B cell (primary cell): ENCODE results near the gene NTNG1. TPM values are rescaled to one million over a fixed set of nuclear protein-coding genes. Genes with fewer than 3 reads are reported as not detected.

Experiments used
- ATAC-seq: fragments of 200-7000 bp; cut with Tn5 transposase; one replicate; pipeline ENCODE4 v1.10.0; 2021; ENCODE audit warnings: low read depth, mild to moderate bottlenecking, moderate number of reproducible peaks, moderate library complexity
- CTCF ChIA-PET: fragments of 350-600 bp; sonication (Branson Sonifier 250); formaldehyde crosslinking; loops from one replicate; lab custom pipeline; 2021; ENCODE audit warnings: antibody characterized with exemption, inconsistent platforms; lab: Charles Lee
- POLR2A ChIA-PET: fragments of 350-600 bp; sonication (Branson Sonifier 250); formaldehyde crosslinking; loops from one replicate; lab custom pipeline; 2021; ENCODE audit warnings: antibody characterized with exemption; lab: Charles Lee
- DNase-seq: peaks from one replicate; pipeline ENCODE4 v3.0.0; 2013
- H2AFZ ChIP-seq: 2 replicates; pipeline ENCODE4 v1.6.1; 2012; ENCODE audit warnings: mild to moderate bottlenecking, low read depth, low read length; ENCODE audit not compliant: insufficient read depth, poor library complexity, severe bottlenecking
- H3K27ac ChIP-seq, 2 donors: 1 replicate in 1 of 2; 2 replicates in 1 of 2; pipeline ENCODE4 v1.5.1; 2012 to 2013; ENCODE audit warnings: low read length in 2 of 2, mild to moderate bottlenecking in 2 of 2, moderate library complexity in 1 of 2
- H3K27me3 ChIP-seq, 4 experiments: fragments of 200-600 bp in 1 of 4; sonication (generic) in 1 of 4; replicated peaks in 1 of 4; 1 replicate in 2 of 4; 2 replicates in 2 of 4; pipeline versions ENCODE4 v1.6.1 to v1.7.0; 2013 to 2016; ENCODE audit warnings: low read length in 3 of 4, mild to moderate bottlenecking in 2 of 4, mixed read lengths in 1 of 4, moderate library complexity in 1 of 4; ENCODE audit not compliant: insufficient read depth in 4 of 4, control insufficient read depth in 3 of 4; ENCODE audit errors: control extremely low read depth in 1 of 4
- H3K36me3 ChIP-seq, 2 experiments: replicated peaks in 1 of 2; 1 replicate in 1 of 2; 2 replicates in 1 of 2; pipeline versions ENCODE4 v1.6.1 to v1.7.1; 2013; ENCODE audit warnings: low read length in 1 of 2; ENCODE audit not compliant: insufficient read depth in 2 of 2, control insufficient read depth in 1 of 2; ENCODE audit errors: control extremely low read depth in 1 of 2, extremely low read depth in 1 of 2
- H3K4me1 ChIP-seq, 2 donors: fragments of 200-600 bp in 1 of 2; sonication (generic) in 1 of 2; 1 replicate in 1 of 2; 2 replicates in 1 of 2; pipeline versions ENCODE4 v1.5.1 to v1.6.1; 2013 to 2017; ENCODE audit warnings: low read length in 2 of 2; ENCODE audit not compliant: control insufficient read depth in 2 of 2, insufficient read depth in 2 of 2
- H3K4me2 ChIP-seq: replicated peaks from 2 replicates; pipeline ENCODE3; 2012; ENCODE audit warnings: mild to moderate bottlenecking, low read depth, low read length; ENCODE audit not compliant: poor library complexity, severe bottlenecking
- H3K4me3 ChIP-seq, 5 experiments: fragments of 200-600 bp in 1 of 5; sonication (generic) in 1 of 5; 1 replicate in 3 of 5; 2 replicates in 2 of 5; pipeline versions ENCODE4 v1.5.1 to v1.7.0; 2011 to 2016; ENCODE audit warnings: low read length in 4 of 5, mild to moderate bottlenecking in 4 of 5, low read depth in 2 of 5, control low read depth in 1 of 5, moderate library complexity in 1 of 5; ENCODE audit not compliant: insufficient read depth in 1 of 5; ENCODE audit errors: control extremely low read depth in 1 of 5, extremely low read depth in 1 of 5
- H3K79me2 ChIP-seq: fragments of 200-600 bp; sonication (generic); one replicate; pipeline ENCODE4 v1.6.0; 2016; ENCODE audit warnings: low read length; ENCODE audit not compliant: control insufficient read depth, insufficient read depth
- H3K9ac ChIP-seq: fragments of 200-600 bp; sonication (generic); 2 replicates; pipeline ENCODE4 v1.6.1; 2017; ENCODE audit warnings: mild to moderate bottlenecking, low read length, moderate library complexity
- H3K9me3 ChIP-seq, 3 donors: one replicate each; pipeline versions ENCODE4 v1.6.1 to v1.7.1; 2013; ENCODE audit warnings: low read length in 2 of 3; ENCODE audit not compliant: control insufficient read depth in 2 of 3, insufficient read depth in 1 of 3; ENCODE audit errors: control extremely low read depth in 1 of 3
- H4K20me1 ChIP-seq: 2 replicates; pipeline ENCODE4 v1.6.0; 2012; ENCODE audit warnings: mild to moderate bottlenecking, low read length; ENCODE audit not compliant: insufficient read depth, control insufficient read depth, poor library complexity, severe bottlenecking
- H3K27ac Mint-ChIP-seq: one replicate; pipeline ENCODE4 v1.8.0; 2021; ENCODE audit warnings: mixed read lengths
- H3K27me3 Mint-ChIP-seq: one replicate; pipeline ENCODE4 v1.8.0; 2021; ENCODE audit warnings: mixed read lengths
- H3K4me1 Mint-ChIP-seq: one replicate; pipeline ENCODE4 v1.8.0; 2021; ENCODE audit warnings: mixed read lengths
- H3K4me3 Mint-ChIP-seq: one replicate; pipeline ENCODE4 v1.8.0; 2021; ENCODE audit warnings: mixed read lengths
- H3K9me3 Mint-ChIP-seq: one replicate; pipeline ENCODE4 v1.8.0; 2022; ENCODE audit warnings: mixed read lengths; ENCODE audit not compliant: insufficient read depth
- EZH2 ChIP-seq: IDR thresholded peaks from 2 replicates; pipeline ENCODE4 v1.6.1; 2012; ENCODE audit warnings: borderline replicate concordance, low read depth, mild to moderate bottlenecking, moderate library complexity, low read length; ENCODE audit not compliant: insufficient read depth, poor library complexity, severe bottlenecking
- WGBS: methylation state at CpG from one replicate; pipeline ENCODE4 v1.1.5; 2013; ENCODE audit warnings: missing lambda C conversion rate; ENCODE audit not compliant: insufficient coverage; 5-methylcytosine and 5-hydroxymethylcytosine counted together
- intact Hi-C: fragments of 100-400 bp; cut with micrococcal nuclease; formaldehyde crosslinking; loops from one replicate; pipeline ENCODE4 v1.10.0; 2022
- polyA plus RNA-seq: library from polyadenylated mRNA; depleted of rRNA; stranded (reverse); fragments of >200 nt; gene quantifications from 2 replicates; pipeline ENCODE4 v1.2.3, GENCODE V29; 2012
- total RNA-seq, 2 donors: library from RNA; stranded (reverse); fragments of 120-200 nt in 1 of 2; gene quantifications; 1 replicate in 1 of 2; 2 replicates in 1 of 2; pipeline versions ENCODE4 v1.2.3 to v1.2.4, GENCODE V29; 2013 to 2022
- TF ChIP-seq, protein P1 (sequence below): fragments of 200-600 bp; IDR thresholded peaks from one replicate; pipeline ENCODE4 v1.8.0; 2022; ENCODE audit warnings: antibody characterized with exemption, mild to moderate bottlenecking

NTNG1 gene
- total and polyA plus RNA-seq, 2 donors (not counting 1 experiment from before 2014, with no cell fraction given) = 2.8 to 3.7 TPM

- H3K4me2 ChIP-seq = no peak overlapping the region
- peaks cover 3% of the 10 kb centered on the region for H3K4me1 Mint-ChIP-seq
- intact Hi-C loops = no loop called here
- no peak overlapping the region for H3K9ac ChIP-seq
- ChIA-PET POLR2A (no interaction called here), CTCF (no interaction called here)
- DNase-seq (no peak), ATAC-seq (no peak)
- H3K27ac ChIP-seq = no peak overlapping the region
- H3K27me3 ChIP-seq = peaks cover 0 to 4% (median 0%) of the 10 kb centered on the region in 4 experiments
- H3K4me1 ChIP-seq = peaks cover 0 to 2% of the 10 kb centered on the region in 2 donors
- TF ChIP-seq, protein P1, sequence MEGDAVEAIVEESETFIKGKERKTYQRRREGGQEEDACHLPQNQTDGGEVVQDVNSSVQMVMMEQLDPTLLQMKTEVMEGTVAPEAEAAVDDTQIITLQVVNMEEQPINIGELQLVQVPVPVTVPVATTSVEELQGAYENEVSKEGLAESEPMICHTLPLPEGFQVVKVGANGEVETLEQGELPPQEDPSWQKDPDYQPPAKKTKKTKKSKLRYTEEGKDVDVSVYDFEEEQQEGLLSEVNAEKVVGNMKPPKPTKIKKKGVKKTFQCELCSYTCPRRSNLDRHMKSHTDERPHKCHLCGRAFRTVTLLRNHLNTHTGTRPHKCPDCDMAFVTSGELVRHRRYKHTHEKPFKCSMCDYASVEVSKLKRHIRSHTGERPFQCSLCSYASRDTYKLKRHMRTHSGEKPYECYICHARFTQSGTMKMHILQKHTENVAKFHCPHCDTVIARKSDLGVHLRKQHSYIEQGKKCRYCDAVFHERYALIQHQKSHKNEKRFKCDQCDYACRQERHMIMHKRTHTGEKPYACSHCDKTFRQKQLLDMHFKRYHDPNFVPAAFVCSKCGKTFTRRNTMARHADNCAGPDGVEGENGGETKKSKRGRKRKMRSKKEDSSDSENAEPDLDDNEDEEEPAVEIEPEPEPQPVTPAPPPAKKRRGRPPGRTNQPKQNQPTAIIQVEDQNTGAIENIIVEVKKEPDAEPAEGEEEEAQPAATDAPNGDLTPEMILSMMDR = no peak
- TF ChIP-seq EZH2 = no peak
- H2AFZ ChIP-seq = no peak overlapping the region
- H4K20me1 ChIP-seq = no peaks in the 10 kb centered on the region
- H3K27me3 Mint-ChIP-seq = peaks cover 2% of the 10 kb centered on the region
- no peaks in the 10 kb centered on the region for H3K36me3 ChIP-seq
- H3K27ac Mint-ChIP-seq = no peak overlapping the region
- H3K79me2 ChIP-seq = no peaks in the 10 kb centered on the region
- no peak overlapping the region for H3K4me3 ChIP-seq
- WGBS = no CpG with 5 or more reads among the region's 1 CpG
- peaks cover 7% of the 10 kb centered on the region for H3K9me3 Mint-ChIP-seq
- H3K4me3 Mint-ChIP-seq = no peak overlapping the region
- peaks cover 0 to 8% (median 0%) of the 10 kb centered on the region in 3 donors for H3K9me3 ChIP-seq
These were observed 61.2 kb downstream of the NTNG1 start for GRCh38 chr1:107202007-107202406.

DNA sequence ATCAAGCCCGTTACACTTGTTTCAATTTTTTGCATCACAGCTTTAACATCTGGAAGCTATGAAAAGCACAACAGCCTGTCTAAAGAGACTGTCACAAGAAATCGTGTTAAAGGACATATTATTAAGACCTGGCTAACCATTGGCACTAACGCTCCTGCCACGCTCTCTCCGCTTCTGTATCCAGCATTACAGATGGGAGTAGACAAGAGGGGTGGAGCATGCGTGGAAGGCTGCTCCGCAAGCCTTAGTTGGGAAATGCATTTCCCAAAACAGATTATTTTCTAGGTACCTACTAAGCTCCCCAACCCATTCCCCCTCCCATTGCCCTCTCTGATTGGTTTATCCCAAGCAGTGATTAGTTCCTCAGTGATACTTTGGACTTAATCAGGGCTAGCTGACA lies 72.4 kb downstream of the NTNG1 start:
- Mint-ChIP-seq H3K27ac (no peak overlapping the region), H3K4me3 (no peak overlapping the region), H3K27me3 (no peaks in the 10 kb centered on the region), H3K4me1 (no peaks in the 10 kb centered on the region), H3K9me3 (peaks cover 10% of the 10 kb centered on the region)
- H3K4me3 ChIP-seq = no peak overlapping the region
- H4K20me1 ChIP-seq = no peaks in the 10 kb centered on the region
- peaks cover under 1 to 3% (median 1%) of the 10 kb centered on the region in 3 donors for H3K9me3 ChIP-seq
- DNase-seq (no peak), ATAC-seq (no peak)
- POLR2A ChIA-PET = no interaction called here
- TF ChIP-seq EZH2 = no peak
- TF ChIP-seq, protein P1 = no peak
- H3K4me2 ChIP-seq = no peak overlapping the region
- H3K9ac ChIP-seq = no peak overlapping the region
- intact Hi-C loops = no loop called here
- 96% methylated on average over 5 of the region's 7 CpGs for WGBS
- H3K36me3 ChIP-seq = no peaks in the 10 kb centered on the region
- H3K79me2 ChIP-seq = no peaks in the 10 kb centered on the region
- CTCF ChIA-PET = interaction anchor here (1.1 kb wide), 1 partner anchor 11 kb away, joined by 3 read pairs; no protein-coding TSS in a partner anchor
- H3K27me3 ChIP-seq = no peaks in the 10 kb centered on the region
- no peaks in the 10 kb centered on the region for H3K4me1 ChIP-seq
- no peak overlapping the region for H3K27ac ChIP-seq
- no peak overlapping the region for H2AFZ ChIP-seq
